HEK293T (cell line): Measurements from ENCODE around the gene AFF1.

Experiments
- ARNT ChIP-seq: fragments of 450-650 bp; IDR thresholded peaks from 2 replicates; pipeline ENCODE4 v1.6.1; 2017; ENCODE audit warnings: mild to moderate bottlenecking
- FOXA1 ChIP-seq: fragments of 450-650 bp; IDR thresholded peaks from 2 replicates; pipeline ENCODE4 v1.6.1; 2016; ENCODE audit warnings: mild to moderate bottlenecking
- FOXM1 ChIP-seq: fragments of 450-650 bp; IDR thresholded peaks from 2 replicates; pipeline ENCODE4 v1.6.1; 2017; ENCODE audit warnings: mild to moderate bottlenecking, borderline replicate concordance
- NFRKB ChIP-seq: fragments of 450-650 bp; IDR thresholded peaks from 2 replicates; pipeline ENCODE4 v1.6.1; 2016; ENCODE audit warnings: mild to moderate bottlenecking, moderate library complexity
- SP1 ChIP-seq: fragments of 450-650 bp; IDR thresholded peaks from 2 replicates; pipeline ENCODE4 v1.6.1; 2017
- SUZ12 ChIP-seq: fragments of 450-650 bp; IDR thresholded peaks from 2 replicates; pipeline ENCODE4 v1.6.1; 2016; ENCODE audit warnings: mild to moderate bottlenecking

GRCh38 chr4:87049508-87049907 lies 114.7 kb downstream of the AFF1 start:
- no peak for TF ChIP-seq FOXA1
- no peak for TF ChIP-seq FOXM1
- no peak for TF ChIP-seq SP1
- TF ChIP-seq SUZ12: no peak
- no peak for TF ChIP-seq ARNT
- TF ChIP-seq NFRKB: no peak
